AG10803 (cell line): Measurements from ENCODE around the gene NXT1.

Source experiments
- DNase-seq: peaks from one replicate; pipeline ENCODE4 v3.0.0; 2010; ENCODE audit warnings: low read depth
- H3K4me3 ChIP-seq: 2 replicates; pipeline ENCODE4 v1.5.1; 2011; ENCODE audit warnings: mild to moderate bottlenecking, low read length, control low read depth
- CTCF ChIP-seq: conservative IDR thresholded peaks from 2 replicates; pipeline ENCODE4 v1.5.1; 2011; ENCODE audit warnings: mild to moderate bottlenecking, low read length, control low read depth, inconsistent platforms

The NXT1 gene

GRCh38 chr20:23327617-23328333, 22.8 kb upstream of the NXT1 start:
- TF ChIP-seq CTCF: no peak
- DNase-seq: no peak
- no peak overlapping the region for H3K4me3 ChIP-seq

- no peak for DNase-seq
- TF ChIP-seq CTCF: no peak
- H3K4me3 ChIP-seq: no peak overlapping the region
Observed at GRCh38 chr20:23331450-23332350, 18.9 kb upstream of the NXT1 start.

- TF ChIP-seq CTCF: no peak
- H3K4me3 ChIP-seq: no peak overlapping the region
- DNase-seq: no peak
Observed at GRCh38 chr20:23332467-23332866, 18.1 kb upstream of the NXT1 start.

GRCh38 chr20:23334111-23334510, 16.5 kb upstream of the NXT1 start:
- TF ChIP-seq CTCF: no peak
- H3K4me3 ChIP-seq: no peak overlapping the region
- no peak for DNase-seq

- no peak overlapping the region for H3K4me3 ChIP-seq
- no peak for TF ChIP-seq CTCF
- no peak for DNase-seq
Observed at GRCh38 chr20:23335521-23335920, 15.1 kb upstream of the NXT1 start.

GRCh38 chr20:23336476-23336875, 14.1 kb upstream of the NXT1 start:
- DNase-seq: no peak
- H3K4me3 ChIP-seq: no peak overlapping the region
- TF ChIP-seq CTCF: no peak

- H3K4me3 ChIP-seq: no peak overlapping the region
- TF ChIP-seq CTCF: no peak
- no peak for DNase-seq
Observed at GRCh38 chr20:23337312-23337711, 13.3 kb upstream of the NXT1 start.
